ENCODE results near the gene TULP1.

- TF ChIP-seq CTCF (IDR thresholded peaks at IDR 0.05) (peak; percentile 82 to 99 (median 92)), POLR2A (IDR thresholded peaks at IDR 0.05) (peak; percentile 67 to 96)
Measured at GRCh38 chr6:35468181-35468979, 44.3 kb downstream of the TULP1 start, which contains the start of gene RPL10A.
